ENCODE measurements around the gene PADI2. TPM values are rescaled to one million over a fixed set of nuclear protein-coding genes. Genes with fewer than 3 reads are reported as not detected.

Gene PADI2
- total and polyA plus RNA-seq, 2 donors, result 1.4 to 3.6 TPM

GRCh38 chr1:17120481-17120877 lies 1.2 kb upstream of the PADI2 start:
- Histone ChIP-seq H3K36me3 (ENCODE audit: control insufficient read depth in 2 of 2, insufficient read depth in 2 of 2, low read length in 1 of 2) (no peaks in the 10 kb centered on the region), H3K9me3 (ENCODE audit: control insufficient read depth in 2 of 2, insufficient read depth in 1 of 2, low read length in 1 of 2) (peaks cover 0 to 5% of the 10 kb centered on the region in 2 donors), H3K27ac (ENCODE audit: low read depth in 1 of 2, low read length in 1 of 2) (no peak overlapping the region), H3K4me3 (ENCODE audit: low read length in 2 of 2) (no peak overlapping the region), H3K27me3 (ENCODE audit: control insufficient read depth in 2 of 2, insufficient read depth in 1 of 2, low read length in 1 of 2) (peaks cover 20 to 58% of the 10 kb centered on the region in 2 donors), H3K4me1 (ENCODE audit: control insufficient read depth in 2 of 2, insufficient read depth in 2 of 2, low read length in 2 of 2) (no peaks in the 10 kb centered on the region)
- 98% methylated on average over 5 of the region's 5 CpGs for WGBS
- no peak for DNase-seq (ENCODE audit: low read depth in 6 of 9, low spot score in 9 of 9)

- H3K4me1 ChIP-seq (ENCODE audit: control insufficient read depth in 2 of 2, insufficient read depth in 2 of 2, low read length in 2 of 2), result no peaks in the 10 kb centered on the region
- H3K27me3 ChIP-seq (ENCODE audit: control insufficient read depth in 2 of 2, insufficient read depth in 1 of 2, low read length in 1 of 2), result peaks cover 20 to 59% of the 10 kb centered on the region in 2 donors
- no peak overlapping the region for H3K4me3 ChIP-seq (ENCODE audit: low read length in 2 of 2)
- peaks cover 0 to 5% of the 10 kb centered on the region in 2 donors for H3K9me3 ChIP-seq (ENCODE audit: control insufficient read depth in 2 of 2, insufficient read depth in 1 of 2, low read length in 1 of 2)
- H3K36me3 ChIP-seq (ENCODE audit: control insufficient read depth in 2 of 2, insufficient read depth in 2 of 2, low read length in 1 of 2), result no peaks in the 10 kb centered on the region
- DNase-seq (ENCODE audit: low read depth in 6 of 9, low spot score in 9 of 9), result no peak
- WGBS, result 35% methylated on average over 20 of the region's 20 CpGs
- H3K27ac ChIP-seq (ENCODE audit: low read depth in 1 of 2, low read length in 1 of 2), result no peak overlapping the region
Measured at GRCh38 chr1:17119773-17120480, 676 bp upstream of the PADI2 start.

- WGBS, result 17% methylated on average over 14 of the region's 14 CpGs
- no peak overlapping the region for H3K4me3 ChIP-seq (ENCODE audit: low read length in 2 of 2)
- H3K27ac ChIP-seq (ENCODE audit: low read depth in 1 of 2, low read length in 1 of 2), result no peak overlapping the region
- no peak for DNase-seq (ENCODE audit: low read depth in 6 of 9, low spot score in 9 of 9)
- H3K36me3 ChIP-seq (ENCODE audit: control insufficient read depth in 2 of 2, insufficient read depth in 2 of 2, low read length in 1 of 2), result no peaks in the 10 kb centered on the region
- H3K27me3 ChIP-seq (ENCODE audit: control insufficient read depth in 2 of 2, insufficient read depth in 1 of 2, low read length in 1 of 2), result peaks cover 20 to 61% of the 10 kb centered on the region in 2 donors
- H3K9me3 ChIP-seq (ENCODE audit: control insufficient read depth in 2 of 2, insufficient read depth in 1 of 2, low read length in 1 of 2), result peaks cover 0 to 5% of the 10 kb centered on the region in 2 donors
- no peaks in the 10 kb centered on the region for H3K4me1 ChIP-seq (ENCODE audit: control insufficient read depth in 2 of 2, insufficient read depth in 2 of 2, low read length in 2 of 2)
Measured at GRCh38 chr1:17118706-17119075, 560 bp downstream of the PADI2 start.

GRCh38 chr1:17118268-17118667 lies 983 bp downstream of the PADI2 start:
- H3K36me3 ChIP-seq (ENCODE audit: control insufficient read depth in 2 of 2, insufficient read depth in 2 of 2, low read length in 1 of 2), result no peaks in the 10 kb centered on the region
- H3K27ac ChIP-seq (ENCODE audit: low read depth in 1 of 2, low read length in 1 of 2), result no peak overlapping the region
- H3K4me3 ChIP-seq (ENCODE audit: low read length in 2 of 2), result no peak overlapping the region
- whole genome bisulfite sequencing, result 72% methylated on average over 7 of the region's 7 CpGs
- peaks cover 20 to 61% of the 10 kb centered on the region in 2 donors for H3K27me3 ChIP-seq (ENCODE audit: control insufficient read depth in 2 of 2, insufficient read depth in 1 of 2, low read length in 1 of 2)
- peaks cover 0 to 5% of the 10 kb centered on the region in 2 donors for H3K9me3 ChIP-seq (ENCODE audit: control insufficient read depth in 2 of 2, insufficient read depth in 1 of 2, low read length in 1 of 2)
- H3K4me1 ChIP-seq (ENCODE audit: control insufficient read depth in 2 of 2, insufficient read depth in 2 of 2, low read length in 2 of 2), result no peaks in the 10 kb centered on the region
- DNase-seq (ENCODE audit: low read depth in 6 of 9, low spot score in 9 of 9), result no peak

- Histone ChIP-seq H3K9me3 (ENCODE audit: control insufficient read depth in 2 of 2, insufficient read depth in 1 of 2, low read length in 1 of 2) (peaks cover 0 to 5% of the 10 kb centered on the region in 2 donors), H3K27ac (ENCODE audit: low read depth in 1 of 2, low read length in 1 of 2) (no peak overlapping the region), H3K4me1 (ENCODE audit: control insufficient read depth in 2 of 2, insufficient read depth in 2 of 2, low read length in 2 of 2) (no peaks in the 10 kb centered on the region), H3K36me3 (ENCODE audit: control insufficient read depth in 2 of 2, insufficient read depth in 2 of 2, low read length in 1 of 2) (no peaks in the 10 kb centered on the region), H3K4me3 (ENCODE audit: low read length in 2 of 2) (no peak overlapping the region), H3K27me3 (ENCODE audit: control insufficient read depth in 2 of 2, insufficient read depth in 1 of 2, low read length in 1 of 2) (peaks cover 20 to 61% of the 10 kb centered on the region in 2 donors)
- WGBS, result 63% methylated on average over 16 of the region's 16 CpGs
- DNase-seq (ENCODE audit: low read depth in 6 of 9, low spot score in 9 of 9), result no peak
Measured at GRCh38 chr1:17117451-17118265, 1.6 kb downstream of the PADI2 start.

GRCh38 chr1:17116643-17117042 lies 2.6 kb downstream of the PADI2 start:
- Histone ChIP-seq H3K27ac (ENCODE audit: low read depth in 1 of 2, low read length in 1 of 2) (no peak overlapping the region), H3K4me3 (ENCODE audit: low read length in 2 of 2) (no peak overlapping the region), H3K9me3 (ENCODE audit: control insufficient read depth in 2 of 2, insufficient read depth in 1 of 2, low read length in 1 of 2) (peaks cover 0 to 5% of the 10 kb centered on the region in 2 donors), H3K36me3 (ENCODE audit: control insufficient read depth in 2 of 2, insufficient read depth in 2 of 2, low read length in 1 of 2) (no peaks in the 10 kb centered on the region), H3K27me3 (ENCODE audit: control insufficient read depth in 2 of 2, insufficient read depth in 1 of 2, low read length in 1 of 2) (peaks cover 20 to 54% of the 10 kb centered on the region in 2 donors), H3K4me1 (ENCODE audit: control insufficient read depth in 2 of 2, insufficient read depth in 2 of 2, low read length in 2 of 2) (no peaks in the 10 kb centered on the region)
- no peak for DNase-seq (ENCODE audit: low read depth in 6 of 9, low spot score in 9 of 9)
- WGBS, result 85% methylated on average over 1 of the region's 1 CpG

- no peak overlapping the region for H3K27ac ChIP-seq (ENCODE audit: low read depth in 1 of 2, low read length in 1 of 2)
- no peak for DNase-seq (ENCODE audit: low read depth in 6 of 9, low spot score in 9 of 9)
- H3K4me3 ChIP-seq (ENCODE audit: low read length in 2 of 2), result no peak overlapping the region
- H3K9me3 ChIP-seq (ENCODE audit: control insufficient read depth in 2 of 2, insufficient read depth in 1 of 2, low read length in 1 of 2), result no peaks in the 10 kb centered on the region
- 81% methylated on average over 7 of the region's 7 CpGs for WGBS
- H3K4me1 ChIP-seq (ENCODE audit: control insufficient read depth in 2 of 2, insufficient read depth in 2 of 2, low read length in 2 of 2), result no peaks in the 10 kb centered on the region
- H3K27me3 ChIP-seq (ENCODE audit: control insufficient read depth in 2 of 2, insufficient read depth in 1 of 2, low read length in 1 of 2), result peaks cover 7 to 35% of the 10 kb centered on the region in 2 donors
- no peaks in the 10 kb centered on the region for H3K36me3 ChIP-seq (ENCODE audit: control insufficient read depth in 2 of 2, insufficient read depth in 2 of 2, low read length in 1 of 2)
Measured at GRCh38 chr1:17113963-17114362, 5.3 kb downstream of the PADI2 start.

- no peak for DNase-seq (ENCODE audit: low read depth in 6 of 9, low spot score in 9 of 9)
- H3K27ac ChIP-seq (ENCODE audit: low read depth in 1 of 2, low read length in 1 of 2), result no peak overlapping the region
- H3K27me3 ChIP-seq (ENCODE audit: control insufficient read depth in 2 of 2, insufficient read depth in 1 of 2, low read length in 1 of 2), result peaks cover 4 to 22% of the 10 kb centered on the region in 2 donors
- WGBS, result 80% methylated on average over 7 of the region's 7 CpGs
- H3K9me3 ChIP-seq (ENCODE audit: control insufficient read depth in 2 of 2, insufficient read depth in 1 of 2, low read length in 1 of 2), result no peaks in the 10 kb centered on the region
- H3K4me3 ChIP-seq (ENCODE audit: low read length in 2 of 2), result no peak overlapping the region
- no peaks in the 10 kb centered on the region for H3K36me3 ChIP-seq (ENCODE audit: control insufficient read depth in 2 of 2, insufficient read depth in 2 of 2, low read length in 1 of 2)
- no peaks in the 10 kb centered on the region for H3K4me1 ChIP-seq (ENCODE audit: control insufficient read depth in 2 of 2, insufficient read depth in 2 of 2, low read length in 2 of 2)
Measured at GRCh38 chr1:17112496-17113236, 6.6 kb downstream of the PADI2 start.

GRCh38 chr1:17112076-17112475 lies 7.2 kb downstream of the PADI2 start:
- no peaks in the 10 kb centered on the region for H3K36me3 ChIP-seq (ENCODE audit: control insufficient read depth in 2 of 2, insufficient read depth in 2 of 2, low read length in 1 of 2)
- no peak overlapping the region for H3K27ac ChIP-seq (ENCODE audit: low read depth in 1 of 2, low read length in 1 of 2)
- no peaks in the 10 kb centered on the region for H3K9me3 ChIP-seq (ENCODE audit: control insufficient read depth in 2 of 2, insufficient read depth in 1 of 2, low read length in 1 of 2)
- H3K4me1 ChIP-seq (ENCODE audit: control insufficient read depth in 2 of 2, insufficient read depth in 2 of 2, low read length in 2 of 2), result no peaks in the 10 kb centered on the region
- DNase-seq (ENCODE audit: low read depth in 6 of 9, low spot score in 9 of 9), result no peak
- H3K27me3 ChIP-seq (ENCODE audit: control insufficient read depth in 2 of 2, insufficient read depth in 1 of 2, low read length in 1 of 2), result peaks cover 0 to 17% of the 10 kb centered on the region in 2 donors
- WGBS, result 74% methylated on average over 6 of the region's 6 CpGs
- H3K4me3 ChIP-seq (ENCODE audit: low read length in 2 of 2), result no peak overlapping the region

Data from thymus (tissue), 11 donors.